ENCODE data around the gene CAMKMT. TPM values are rescaled to one million over a fixed set of nuclear protein-coding genes. Genes with fewer than 3 reads are reported as not detected.

Gene CAMKMT
- total RNA-seq, 2 experiments from 2014 or later: 11.9 to 13.9 TPM

GRCh38 chr2:44433895-44434294 is 72.1 kb downstream of the CAMKMT start:
- H3K4me3 ChIP-seq (ENCODE audit: low read length): no peak overlapping the region
- H3K27me3 ChIP-seq (ENCODE audit: control insufficient read depth in 1 of 2, insufficient read depth in 2 of 2, low read length in 2 of 2): no peaks in the 10 kb centered on the region
- no peak overlapping the region for H3K27ac Mint-ChIP-seq
- no peaks in the 10 kb centered on the region for H3K9me3 Mint-ChIP-seq
- H3K9me3 ChIP-seq (ENCODE audit: control insufficient read depth in 1 of 2, insufficient read depth in 1 of 2, low read length in 2 of 2): no peaks in the 10 kb centered on the region
- H3K4me3 Mint-ChIP-seq: no peak overlapping the region
- no peak overlapping the region for H3K27ac ChIP-seq (ENCODE audit: low read depth in 1 of 2, low read length in 2 of 2)
- peaks cover 2% of the 10 kb centered on the region for H3K4me1 Mint-ChIP-seq (ENCODE audit: low read depth)
- ChIA-PET CTCF (interaction anchor here (0.9 kb wide), 1 partner anchor 46 kb away, joined by 4 read pairs; no protein-coding TSS in a partner anchor), POLR2A (no interaction called here)
- H3K36me3 Mint-ChIP-seq (ENCODE audit: low read depth): peaks cover 11% of the 10 kb centered on the region
- no peaks in the 10 kb centered on the region for H3K4me1 ChIP-seq (ENCODE audit: insufficient read depth, low read length)
- no peaks in the 10 kb centered on the region for H3K36me3 ChIP-seq (ENCODE audit: insufficient read depth, low read length)
- intact Hi-C loops (cut with DNase I, micrococcal nuclease): no loop called here
- no peak for DNase-seq
- H3K27me3 Mint-ChIP-seq: no peaks in the 10 kb centered on the region
- TF ChIP-seq CTCF (IDR thresholded peaks at IDR 0.05): no peak
- ATAC-seq (ENCODE audit: poor library complexity): no peak

GRCh38 chr2:44441200-44441599 is 79.5 kb downstream of the CAMKMT start:
- peaks cover 6% of the 10 kb centered on the region for H3K4me1 Mint-ChIP-seq (ENCODE audit: low read depth)
- ChIA-PET CTCF (no interaction called here), POLR2A (no interaction called here)
- no peak for TF ChIP-seq CTCF (IDR thresholded peaks at IDR 0.05)
- peaks cover 2% of the 10 kb centered on the region for H3K9me3 Mint-ChIP-seq
- no peaks in the 10 kb centered on the region for H3K36me3 ChIP-seq (ENCODE audit: insufficient read depth, low read length)
- H3K27ac ChIP-seq (ENCODE audit: low read depth in 1 of 2, low read length in 2 of 2): no peak overlapping the region
- H3K9me3 ChIP-seq (ENCODE audit: control insufficient read depth in 1 of 2, insufficient read depth in 1 of 2, low read length in 2 of 2): no peaks in the 10 kb centered on the region
- intact Hi-C loops (cut with DNase I, micrococcal nuclease): no loop called here
- H3K27me3 ChIP-seq (ENCODE audit: control insufficient read depth in 1 of 2, insufficient read depth in 2 of 2, low read length in 2 of 2): no peaks in the 10 kb centered on the region
- H3K4me1 ChIP-seq (ENCODE audit: insufficient read depth, low read length): no peaks in the 10 kb centered on the region
- no peak overlapping the region for H3K4me3 Mint-ChIP-seq
- H3K36me3 Mint-ChIP-seq (ENCODE audit: low read depth): peaks cover 62% of the 10 kb centered on the region
- DNase-seq: no peak
- no peaks in the 10 kb centered on the region for H3K27me3 Mint-ChIP-seq
- H3K27ac Mint-ChIP-seq: no peak overlapping the region
- no peak overlapping the region for H3K4me3 ChIP-seq (ENCODE audit: low read length)
- ATAC-seq (ENCODE audit: poor library complexity): no peak

GRCh38 chr2:44442019-44442418 is 80.3 kb downstream of the CAMKMT start:
- H3K4me1 ChIP-seq (ENCODE audit: insufficient read depth, low read length): no peaks in the 10 kb centered on the region
- Mint-ChIP-seq H3K27ac (no peak overlapping the region), H3K27me3 (no peaks in the 10 kb centered on the region), H3K9me3 (peaks cover 2% of the 10 kb centered on the region), H3K36me3 (ENCODE audit: low read depth) (peaks cover 65% of the 10 kb centered on the region), H3K4me1 (ENCODE audit: low read depth) (peaks cover 6% of the 10 kb centered on the region), H3K4me3 (no peak overlapping the region)
- TF ChIP-seq CTCF (IDR thresholded peaks at IDR 0.05): no peak
- DNase-seq: no peak
- no peak for ATAC-seq (ENCODE audit: poor library complexity)
- H3K4me3 ChIP-seq (ENCODE audit: low read length): no peak overlapping the region
- no peaks in the 10 kb centered on the region for H3K36me3 ChIP-seq (ENCODE audit: insufficient read depth, low read length)
- H3K27me3 ChIP-seq (ENCODE audit: control insufficient read depth in 1 of 2, insufficient read depth in 2 of 2, low read length in 2 of 2): no peaks in the 10 kb centered on the region
- POLR2A ChIA-PET: no interaction called here
- no peaks in the 10 kb centered on the region for H3K9me3 ChIP-seq (ENCODE audit: control insufficient read depth in 1 of 2, insufficient read depth in 1 of 2, low read length in 2 of 2)
- CTCF ChIA-PET: no interaction called here
- intact Hi-C loops (cut with DNase I, micrococcal nuclease): no loop called here
- H3K27ac ChIP-seq (ENCODE audit: low read depth in 1 of 2, low read length in 2 of 2): no peak overlapping the region
